ENCODE measurements around the gene INPP5B.
"Not testable (repeated sequence)": the region's sequence is repeated elsewhere in the genome, so short reads cannot be mapped to it uniquely, and the experiment has no call there.

Gene INPP5B

DNA sequence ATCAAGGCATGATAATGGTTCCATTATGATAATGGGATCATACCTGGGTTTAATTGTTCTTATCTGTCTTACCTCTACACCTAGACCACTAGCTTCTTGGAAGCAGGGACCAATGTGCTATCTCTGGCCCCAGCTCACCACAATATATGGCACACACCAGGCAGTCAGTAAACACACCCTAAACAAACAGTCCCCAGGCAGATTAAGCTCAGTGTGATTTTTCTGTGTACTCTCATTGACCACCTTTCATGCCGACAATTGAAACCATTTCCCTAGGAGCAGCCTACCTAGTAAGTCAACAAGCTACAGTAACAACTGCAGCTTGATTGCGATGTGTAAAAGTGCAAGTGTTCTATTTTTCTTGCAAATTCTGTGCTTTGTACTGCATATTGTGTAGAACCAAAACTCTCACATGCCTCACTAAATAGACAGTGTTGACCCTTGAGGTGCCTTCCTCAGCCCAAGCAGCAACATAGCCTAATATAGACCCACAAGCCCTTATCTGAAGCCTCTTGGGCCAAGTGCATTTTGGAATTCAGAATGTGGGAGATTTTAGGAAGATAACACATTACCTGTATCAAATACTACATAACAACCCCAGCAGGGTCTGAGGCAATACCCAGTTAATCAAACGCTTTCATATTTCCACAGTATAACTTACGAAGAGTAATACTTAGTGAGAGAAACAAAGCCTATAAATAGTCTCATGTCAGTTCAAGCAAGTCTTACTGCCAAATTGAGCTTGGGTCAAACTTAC, 32.0 kb downstream of the INPP5B start:
- no peak for DNase-seq (ENCODE audit: low read depth in 1 of 2, low spot score in 1 of 2)

DNA sequence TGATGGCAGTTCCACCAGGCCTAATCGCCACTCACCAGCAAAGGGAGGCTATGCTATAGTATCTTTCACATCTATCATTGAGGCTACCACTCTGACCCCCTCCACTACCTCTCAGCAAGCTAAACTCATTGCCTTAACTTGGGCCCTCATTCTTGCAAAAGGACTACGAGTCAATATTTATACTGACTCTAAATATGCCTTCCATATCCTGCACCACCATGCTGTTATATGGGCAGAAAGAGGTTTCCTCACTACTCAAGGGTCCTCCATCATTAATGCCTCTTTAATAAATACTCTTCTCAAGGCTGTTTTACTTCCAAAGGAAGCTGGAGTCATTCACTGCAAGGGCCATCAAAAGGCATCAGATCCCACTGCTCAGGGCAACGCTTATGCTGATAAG, 35.4 kb downstream of the INPP5B start:
- not testable (repeated sequence) for DNase-seq (ENCODE audit: low read depth in 1 of 2, low spot score in 1 of 2)

DNA sequence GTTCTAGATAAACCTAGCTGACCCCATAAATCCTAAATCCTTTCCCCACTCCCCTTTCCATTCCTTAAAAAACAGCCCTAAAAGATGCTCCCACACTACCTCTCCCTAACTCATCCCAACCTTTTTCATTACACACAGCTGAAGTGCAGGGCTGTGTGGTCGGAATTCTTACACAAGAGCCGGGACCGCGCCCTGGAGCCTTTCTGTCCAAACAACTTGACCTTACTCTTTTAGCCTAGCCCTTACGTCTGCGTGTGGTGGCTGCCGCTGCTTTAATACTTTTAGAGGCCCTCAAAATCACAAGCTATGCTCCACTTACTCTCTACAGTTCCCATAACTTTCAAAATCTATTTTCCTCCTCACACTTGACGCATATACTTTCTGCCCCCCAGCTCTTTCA, 36.0 kb downstream of the INPP5B start:
- not testable (repeated sequence) for DNase-seq (ENCODE audit: low read depth in 1 of 2, low spot score in 1 of 2)

DNA sequence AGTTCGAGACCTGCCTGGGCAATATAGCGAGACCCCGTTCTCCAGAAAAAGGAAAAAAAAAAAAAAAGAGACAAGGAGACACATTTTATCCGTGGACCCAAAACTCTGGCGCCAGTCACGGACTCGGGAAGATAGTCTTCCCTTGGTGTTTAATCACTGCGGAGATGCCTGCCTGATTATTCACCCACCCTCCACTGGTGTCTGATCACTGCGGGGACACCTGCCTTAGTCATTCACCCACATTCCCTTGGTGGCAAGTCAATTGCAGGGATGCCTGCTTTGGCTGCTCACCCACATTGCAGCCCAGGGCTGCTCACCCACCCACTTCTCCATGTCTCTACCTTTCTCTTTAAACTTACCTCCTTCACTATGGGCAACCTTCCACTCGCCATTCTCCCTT, 38.3 kb downstream of the INPP5B start:
- not testable (repeated sequence) for DNase-seq (ENCODE audit: low read depth in 1 of 2, low spot score in 1 of 2)

DNA sequence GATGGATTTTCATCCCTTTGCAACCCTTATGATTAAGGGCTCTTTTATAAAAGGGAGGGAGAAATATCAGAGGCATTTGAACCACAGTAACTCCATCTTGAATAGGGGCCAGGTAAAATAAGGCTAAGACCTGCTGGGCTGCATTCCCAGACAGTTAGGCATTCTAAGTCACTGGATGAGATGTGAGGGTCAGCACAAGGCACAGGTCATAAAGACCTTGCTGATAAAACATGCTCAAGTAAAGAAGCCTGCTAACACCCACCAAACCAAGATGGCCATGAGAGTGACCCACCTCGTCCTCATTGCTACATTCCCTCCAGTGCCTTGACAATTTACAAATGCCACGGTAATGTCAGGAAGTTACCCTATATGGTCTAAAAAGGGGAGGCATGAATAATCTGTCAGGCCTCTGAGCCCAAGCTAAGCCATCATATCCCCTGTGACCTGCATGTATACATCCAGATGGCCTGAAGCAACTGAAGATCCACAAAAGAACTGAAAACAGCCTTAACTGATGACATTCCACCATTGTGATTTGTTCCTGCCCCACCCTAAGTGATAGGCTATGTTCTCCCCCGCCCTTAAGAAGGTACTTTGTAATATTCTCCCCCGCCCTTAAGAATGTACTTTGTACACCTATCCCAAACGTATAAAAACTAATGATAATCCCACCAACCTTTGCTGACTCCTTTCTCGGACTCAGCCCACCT, 39.3 kb downstream of the INPP5B start:
- DNase-seq (ENCODE audit: low read depth in 1 of 2, low spot score in 1 of 2), result not testable (repeated sequence)

DNA sequence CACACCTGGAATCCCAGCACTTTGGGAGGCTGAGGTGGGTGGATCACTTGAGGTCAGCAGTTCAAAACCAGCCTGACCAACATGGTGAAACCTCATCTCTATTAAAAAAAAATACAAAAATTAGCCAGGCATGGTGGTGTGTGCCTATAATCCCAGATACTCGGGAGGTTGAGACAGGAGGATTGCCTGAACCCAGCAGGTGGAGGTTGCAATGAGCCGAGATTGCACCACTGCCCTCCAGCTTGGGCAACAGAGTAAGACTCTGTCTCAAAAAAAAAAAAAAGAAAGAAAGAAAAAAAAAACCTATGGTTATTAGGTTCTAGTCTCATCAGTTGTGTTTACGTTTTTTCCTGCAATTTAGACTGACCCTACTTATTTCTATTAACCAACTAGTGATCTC, 40.3 kb downstream of the INPP5B start:
- DNase-seq (ENCODE audit: low read depth in 1 of 2, low spot score in 1 of 2), result not testable (repeated sequence)

DNA sequence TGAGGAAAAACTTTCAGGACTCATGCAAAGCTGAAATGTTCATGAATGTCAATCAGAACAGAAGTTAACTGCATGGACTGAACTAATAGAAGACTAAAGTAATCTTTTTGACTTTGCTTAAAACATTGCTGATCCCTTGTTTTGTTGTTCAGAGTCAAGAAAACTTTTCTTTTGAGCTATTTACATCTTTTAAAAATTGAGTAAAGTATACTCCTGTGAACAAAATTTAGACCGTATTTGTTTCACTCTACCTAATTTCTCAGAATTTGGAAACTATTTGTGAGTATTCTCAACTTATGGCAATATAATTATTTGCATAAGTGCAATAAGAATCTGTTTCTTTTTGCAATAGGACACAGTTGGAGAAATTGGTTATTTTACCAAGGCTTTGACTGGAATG, 41.1 kb downstream of the INPP5B start:
- no peak for DNase-seq (ENCODE audit: low read depth in 1 of 2, low spot score in 1 of 2)

DNA sequence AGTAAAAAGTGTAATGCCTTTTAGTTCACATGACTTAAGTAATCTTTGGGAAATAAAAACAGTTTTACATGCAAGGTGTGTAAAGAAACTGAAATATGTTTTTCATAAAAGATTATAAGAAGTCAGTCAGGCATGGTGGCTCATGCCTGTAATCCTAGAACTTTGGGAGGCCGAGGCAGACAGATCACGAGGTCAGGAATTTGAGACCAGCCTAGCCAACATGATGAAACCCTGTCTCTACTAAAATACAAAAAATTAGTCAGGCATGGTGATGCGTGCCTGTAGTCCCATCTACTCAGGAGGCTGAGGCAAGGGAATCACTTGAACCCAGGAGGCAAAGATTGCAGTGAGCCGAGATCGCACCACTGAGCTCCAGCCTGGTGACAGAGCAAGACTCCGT, 42.9 kb downstream of the INPP5B start:
- DNase-seq (ENCODE audit: low read depth in 1 of 2, low spot score in 1 of 2), result not testable (repeated sequence)

DNA sequence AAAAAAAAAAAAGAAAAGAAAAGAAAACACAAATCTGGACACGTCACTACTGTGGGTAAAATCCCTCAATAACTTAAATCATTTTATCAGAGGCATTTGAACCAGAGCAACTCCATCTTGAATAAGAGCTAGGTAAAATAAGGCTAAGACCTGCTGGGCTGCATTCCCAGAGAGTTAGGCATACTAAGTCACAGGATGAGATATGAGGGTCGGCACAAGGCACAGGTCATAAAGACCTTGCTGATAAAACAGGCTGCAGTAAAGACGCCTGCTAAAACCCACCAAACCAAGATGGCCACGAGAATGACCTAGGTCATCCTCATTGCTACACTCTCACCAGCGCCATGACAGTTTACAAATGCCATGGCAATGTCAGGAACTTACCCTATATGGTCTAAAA, 43.9 kb downstream of the INPP5B start:
- DNase-seq (ENCODE audit: low read depth in 1 of 2, low spot score in 1 of 2), result no peak

DNA sequence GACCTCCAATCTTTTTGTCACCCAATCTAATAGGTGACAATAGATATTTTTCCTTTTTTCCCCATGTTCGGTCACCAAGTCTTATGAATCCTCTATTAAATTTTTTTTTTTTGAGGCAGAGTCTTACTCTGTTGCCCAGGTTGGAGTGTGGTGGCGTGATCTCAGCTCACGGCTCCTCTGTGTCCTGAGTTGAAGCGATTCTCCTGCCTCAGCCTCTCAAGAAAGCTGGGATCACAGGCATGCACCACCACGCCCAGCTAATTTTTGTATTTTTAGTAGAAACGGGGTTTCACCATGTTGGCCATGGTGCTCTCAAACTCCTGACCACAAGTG, 45.0 kb downstream of the INPP5B start:
- DNase-seq (ENCODE audit: low read depth in 1 of 2, low spot score in 1 of 2), result no peak

DNA sequence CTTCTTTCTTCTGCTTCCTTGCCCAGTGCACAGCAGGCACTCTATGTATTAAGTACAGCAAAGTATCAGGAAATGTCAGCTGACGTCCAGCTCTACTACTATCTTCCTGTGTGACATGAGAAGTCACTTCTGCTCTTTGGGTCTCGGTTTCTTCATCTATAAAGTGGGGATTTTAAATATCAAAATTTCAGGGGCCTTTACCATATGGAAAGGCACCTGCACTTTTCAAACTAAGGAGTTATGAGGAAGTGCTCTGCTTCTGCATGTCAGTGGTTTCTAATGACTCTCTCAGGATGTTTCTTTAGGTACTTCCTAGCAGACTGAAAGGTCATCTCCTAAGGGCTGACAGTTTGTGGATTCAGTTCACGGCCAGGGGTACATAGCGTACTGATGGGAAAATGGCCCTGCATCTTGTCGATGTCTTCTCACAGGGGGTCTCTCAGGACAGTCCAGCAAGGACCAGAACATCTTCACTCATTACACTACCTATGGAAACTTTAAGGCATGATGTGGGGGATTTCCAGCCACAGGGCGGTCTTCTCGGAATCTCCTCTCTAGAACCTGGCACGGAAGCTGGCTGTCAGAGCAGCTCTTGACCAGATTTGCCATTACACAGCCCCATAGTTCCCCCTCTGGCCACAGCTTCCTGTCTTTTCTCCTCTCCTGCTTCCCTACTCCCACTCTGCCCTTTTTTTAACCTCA, 45.5 kb downstream of the INPP5B start:
- DNase-seq (ENCODE audit: low read depth in 1 of 2, low spot score in 1 of 2), result no peak

DNA sequence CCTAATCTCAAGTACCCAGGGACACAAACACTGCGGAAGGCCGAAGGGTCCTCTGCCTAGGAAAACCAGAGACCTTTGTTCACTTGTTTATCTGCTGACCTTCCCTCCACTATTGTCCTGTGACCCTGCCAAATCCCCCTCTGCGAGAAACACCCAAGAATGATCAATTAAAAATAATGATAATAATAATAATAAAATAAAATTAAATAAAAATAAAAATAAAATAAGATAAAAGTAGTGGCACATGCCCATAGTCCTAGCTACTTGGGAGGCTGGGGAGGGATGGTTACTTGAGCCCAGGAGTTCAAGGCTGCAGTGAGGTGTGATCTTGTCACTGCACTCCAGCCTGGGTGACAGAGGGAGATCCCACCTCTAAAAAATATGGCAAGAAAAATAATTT, 49.3 kb downstream of the INPP5B start:
- not testable (repeated sequence) for DNase-seq (ENCODE audit: low read depth in 1 of 2, low spot score in 1 of 2)

DNA sequence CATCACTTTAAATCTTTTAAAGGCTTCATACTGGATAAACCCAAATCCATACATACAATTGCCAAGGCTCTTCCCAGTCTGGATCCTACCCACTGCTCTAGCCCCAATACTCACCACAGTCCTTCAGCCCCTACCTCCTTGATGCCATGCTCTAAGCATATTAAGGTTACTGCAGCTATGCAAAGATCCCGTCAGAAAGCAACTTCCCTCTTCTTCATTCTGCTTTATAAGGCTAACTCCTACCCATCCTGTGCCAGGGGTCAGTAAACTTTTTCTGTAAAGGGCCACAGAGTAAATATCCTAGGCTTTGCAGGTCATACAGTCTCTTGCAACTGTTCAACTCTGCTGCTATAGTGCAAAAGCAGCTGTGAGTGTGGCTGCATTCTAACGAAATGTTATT, 53.2 kb downstream of the INPP5B start:
- DNase-seq (ENCODE audit: low read depth in 1 of 2, low spot score in 1 of 2), result no peak

DNA sequence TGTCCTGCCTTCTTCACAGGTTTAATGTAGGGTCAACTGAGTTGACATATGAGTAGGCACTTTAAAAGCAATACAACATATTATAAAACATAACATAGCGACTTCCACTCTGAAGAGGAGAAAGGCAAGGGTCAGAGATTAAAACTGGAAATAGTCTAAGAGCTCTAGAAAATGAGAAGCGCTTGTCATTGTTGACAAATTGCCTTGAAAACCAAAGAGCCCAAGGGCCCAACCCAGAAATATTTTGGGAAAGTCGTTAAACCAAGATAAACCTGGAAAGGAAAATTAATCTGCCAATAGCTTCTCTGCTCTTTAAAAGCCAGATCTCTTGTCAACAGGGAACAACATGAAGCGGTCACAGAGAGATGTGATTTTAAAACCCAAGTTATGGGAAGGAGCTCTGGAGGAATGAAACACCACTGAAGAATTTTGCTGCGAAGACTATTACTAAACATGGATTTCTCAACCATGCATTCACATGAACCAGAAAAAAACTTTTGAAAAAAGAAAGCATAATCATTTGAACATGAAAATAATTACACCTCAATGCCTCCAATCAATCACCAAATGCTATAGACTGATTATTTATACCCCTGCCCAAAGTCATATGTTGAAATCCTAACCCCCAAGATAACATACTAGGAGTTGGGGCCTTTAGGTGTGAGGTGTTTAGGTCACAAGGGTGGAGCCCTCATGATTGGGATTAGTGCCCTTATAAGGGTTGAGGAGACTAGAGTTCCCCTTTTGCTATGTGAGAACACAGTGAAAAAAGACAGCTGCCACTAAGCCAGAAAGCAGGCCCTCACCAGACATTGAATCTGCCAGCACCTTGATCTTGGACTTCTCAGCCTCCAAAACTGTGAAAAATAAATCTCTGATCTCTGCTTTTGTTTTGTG, 54.5 kb downstream of the INPP5B start:
- no peak for DNase-seq (ENCODE audit: low read depth in 1 of 2, low spot score in 1 of 2)

DNA sequence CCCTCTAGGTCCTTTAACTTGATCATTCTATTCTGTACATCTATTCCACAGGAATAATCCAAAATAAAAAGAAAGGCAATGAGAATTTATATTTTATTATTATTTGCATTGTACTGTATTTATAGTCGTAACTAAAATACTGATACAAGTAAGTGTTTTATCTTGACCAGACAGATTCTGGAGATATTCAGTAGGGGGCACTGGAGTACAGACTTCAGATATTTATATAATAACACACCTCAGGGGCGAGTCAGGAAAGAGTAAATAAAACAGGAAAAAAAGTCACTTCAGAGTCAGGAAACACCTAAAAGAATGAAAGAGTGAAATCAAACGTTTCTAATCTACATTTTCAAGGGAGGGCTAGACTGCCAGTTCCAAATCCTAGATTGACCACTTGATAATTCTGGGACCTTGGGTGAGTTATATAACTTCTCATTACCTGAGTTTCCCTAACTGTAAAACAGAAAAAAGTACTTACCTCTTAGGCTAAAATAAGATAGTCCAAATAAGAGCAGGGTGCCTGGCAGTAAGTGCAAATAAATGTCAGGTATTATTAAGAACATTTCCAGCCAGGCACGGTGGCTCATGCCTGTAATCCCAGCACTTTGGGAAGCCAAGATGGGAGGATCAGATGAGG, 56.4 kb downstream of the INPP5B start:
- DNase-seq (ENCODE audit: low read depth in 1 of 2, low spot score in 1 of 2), result peak in 1 of 2 donors; percentile 2

DNA sequence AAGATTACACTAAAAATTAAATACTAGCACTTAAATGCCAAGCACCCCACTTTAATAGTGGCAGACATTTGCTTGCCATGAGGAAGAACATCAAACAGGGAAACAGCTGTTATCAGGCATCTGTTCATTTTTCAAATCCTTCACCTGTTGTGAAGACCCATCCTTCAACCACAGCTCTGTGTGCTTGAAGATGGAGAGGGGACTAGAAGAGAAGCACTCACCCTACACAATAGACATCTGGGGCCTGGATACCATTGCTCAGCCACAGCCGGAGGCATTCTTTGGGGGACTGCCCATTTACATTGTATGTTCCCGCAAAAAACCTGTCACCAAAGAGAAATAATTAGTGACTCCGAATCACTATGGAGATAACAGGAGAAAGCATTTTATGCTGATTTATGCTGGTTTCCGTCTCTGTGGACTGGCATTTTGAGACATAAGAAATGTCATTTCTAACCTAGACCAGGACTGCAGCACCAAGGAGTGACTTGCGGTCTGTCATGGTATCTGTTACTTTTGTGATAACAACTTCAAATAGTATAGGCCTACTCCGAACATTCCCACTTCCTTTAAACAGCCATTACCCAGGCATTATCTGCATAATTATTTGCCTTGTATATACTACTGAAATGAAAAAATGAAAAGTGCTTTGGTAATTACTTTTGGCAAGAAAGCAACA, 58.7 kb downstream of the INPP5B start:
- no peak for DNase-seq (ENCODE audit: low read depth in 1 of 2, low spot score in 1 of 2)

DNA sequence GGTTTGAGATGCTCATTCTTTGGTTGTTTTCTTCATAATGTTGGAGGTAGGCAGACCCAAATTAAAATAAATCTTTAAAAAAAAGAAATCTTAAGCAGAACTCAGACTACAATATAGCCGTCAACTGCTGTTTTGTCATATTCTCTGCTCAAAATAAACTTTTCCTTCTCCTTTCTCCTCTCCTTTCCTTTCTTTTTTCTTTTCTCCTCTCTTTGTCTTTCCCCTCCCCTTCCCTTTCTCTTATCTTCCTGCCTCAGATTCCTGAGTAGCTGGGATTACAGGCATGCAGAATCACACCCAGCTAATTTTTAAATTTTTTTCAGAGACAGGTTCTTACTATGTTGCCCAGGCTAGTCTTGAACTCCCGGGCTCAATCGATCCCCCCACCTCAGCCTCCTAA, 62.7 kb downstream of the INPP5B start:
- no peak for DNase-seq (ENCODE audit: low read depth in 1 of 2, low spot score in 1 of 2)

DNA sequence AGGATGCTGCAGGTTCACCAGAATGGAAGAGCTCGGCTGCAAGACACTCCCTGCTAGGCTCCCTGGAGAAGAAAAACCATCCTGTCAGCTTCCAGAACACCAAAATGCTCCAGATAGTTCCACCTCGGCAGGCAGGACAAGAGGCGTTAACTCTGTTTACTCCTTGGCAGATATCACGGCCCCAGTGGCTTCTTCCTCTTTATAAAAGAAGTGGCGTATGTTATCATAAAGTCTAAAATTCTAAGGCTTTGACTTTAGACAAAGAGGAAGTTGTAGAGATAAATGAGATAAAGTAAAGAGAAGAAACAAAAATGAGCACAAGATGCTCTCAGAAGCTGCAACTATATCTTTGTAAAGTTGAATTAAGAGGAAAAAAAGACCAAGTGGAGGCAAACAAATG, 63.2 kb downstream of the INPP5B start:
- DNase-seq (ENCODE audit: low read depth in 1 of 2, low spot score in 1 of 2), result no peak

DNA sequence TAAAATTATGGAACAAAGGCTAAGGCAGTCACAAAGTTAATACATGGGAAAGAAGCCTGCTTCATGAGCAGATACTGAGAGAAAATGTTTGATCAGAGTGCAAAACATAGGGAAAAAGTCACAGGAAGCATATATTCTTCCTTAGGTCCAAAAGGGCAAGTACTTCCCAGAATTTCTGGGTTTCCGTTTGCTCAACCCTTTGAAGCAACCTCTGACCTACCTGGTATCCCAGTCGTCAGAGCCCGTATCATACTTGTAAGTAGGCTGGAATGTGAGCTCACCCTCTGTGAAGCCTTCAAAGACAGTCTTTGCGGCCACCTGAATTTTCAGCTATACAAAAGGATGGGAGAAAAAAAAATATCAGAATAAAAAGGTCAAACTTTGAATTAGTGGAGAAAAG, 67.0 kb downstream of the INPP5B start:
- DNase-seq (ENCODE audit: low read depth in 1 of 2, low spot score in 1 of 2), result no peak

DNA sequence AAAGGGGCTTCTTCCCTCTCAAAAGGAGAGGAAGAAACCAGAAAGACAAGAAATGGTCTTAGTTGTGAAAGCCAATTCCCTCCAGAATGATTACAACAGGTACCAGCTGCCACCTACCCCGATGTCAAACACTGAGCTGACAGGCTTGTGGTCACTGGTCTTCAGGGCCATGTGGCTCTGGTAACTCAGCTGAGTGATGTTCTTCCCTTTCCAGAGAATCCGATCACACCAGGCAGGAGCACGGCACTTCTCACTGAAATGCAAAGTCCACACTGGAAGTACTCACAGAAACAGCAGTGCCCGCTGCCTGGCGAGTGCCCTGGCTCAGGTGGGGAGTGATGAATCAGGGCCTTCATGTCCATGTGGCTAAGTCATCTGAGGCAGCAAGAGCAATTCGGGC, 68.8 kb downstream of the INPP5B start:
- no peak for DNase-seq (ENCODE audit: low read depth in 1 of 2, low spot score in 1 of 2)

All from activated CD4-positive, alpha-beta T cell treated with anti-CD3 and anti-CD28 coated beads, Interleukin-2, amount 50 U/mL, for 24 hours (primary cell).